ENCODE data around the gene SARNP. TPM values are rescaled to one million over a fixed set of nuclear protein-coding genes. Genes with fewer than 3 reads are reported as not detected.

SARNP gene
- total RNA-seq, 1 experiment from 2014 or later, result 73.8 TPM

DNA sequence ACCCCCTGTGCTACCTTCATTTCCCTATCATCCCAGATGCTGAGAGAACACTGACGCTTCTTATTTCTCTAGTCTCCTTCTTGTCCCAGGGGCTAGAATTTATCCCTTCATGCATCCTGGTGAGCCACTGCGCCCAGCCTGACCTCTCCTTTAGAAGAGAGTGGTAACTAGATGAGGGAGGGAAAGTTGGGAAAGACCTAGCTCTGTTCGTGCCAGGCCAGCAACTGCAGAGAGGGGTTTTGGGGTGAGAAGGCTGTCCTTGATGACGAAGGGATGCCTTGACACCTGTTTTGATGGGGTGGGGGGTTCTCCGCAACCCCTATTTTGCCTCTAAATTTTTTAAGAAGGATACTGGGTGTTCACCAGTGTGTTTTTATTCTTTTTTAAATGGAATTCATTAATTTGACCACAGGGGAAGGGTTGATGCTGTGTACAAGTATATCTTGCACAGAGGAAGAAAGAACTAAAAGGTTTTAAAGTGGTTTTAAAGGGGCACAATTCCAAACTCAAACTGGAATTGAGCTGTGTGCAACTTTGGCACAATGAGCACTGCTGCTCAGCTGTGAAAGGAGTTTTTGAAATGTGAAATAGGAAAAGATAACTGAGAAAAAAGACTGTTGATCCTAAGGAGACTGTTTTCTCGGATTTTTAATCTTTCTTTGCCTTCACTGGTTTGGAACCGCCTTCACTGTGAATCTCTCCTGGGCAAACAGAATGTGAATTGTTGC lies 32.3 kb upstream of the SARNP start:
- Mint-ChIP-seq H3K9me3 (ENCODE audit: low read depth, unreplicated experiment) (no peaks in the 10 kb centered on the region), H3K4me1 (ENCODE audit: low read depth, unreplicated experiment) (peaks cover 8% of the 10 kb centered on the region), H3K36me3 (ENCODE audit: insufficient read depth, unreplicated experiment) (no peaks in the 10 kb centered on the region), H3K4me3 (ENCODE audit: low read depth, unreplicated experiment) (no peak overlapping the region), H3K27ac (ENCODE audit: unreplicated experiment) (no peak overlapping the region), H3K27me3 (ENCODE audit: unreplicated experiment) (peaks cover 54% of the 10 kb centered on the region)
- no TSS peak for BruUV-seq (replicated peaks)
- TF ChIP-seq CTCF (IDR thresholded peaks at IDR 0.05; ENCODE audit: unreplicated experiment), result no peak
- CTCF ChIA-PET, result interaction anchor here (0.6 kb wide), 1 partner anchor 984 kb away, joined by 4 read pairs; no protein-coding TSS in a partner anchor
- intact Hi-C loops (cut with micrococcal nuclease; ENCODE audit: unreplicated experiment), result no loop called here
- no peak for DNase-seq

GRCh38 chr12:55847603-55848291 lies 30.2 kb upstream of the SARNP start:
- no peaks in the 10 kb centered on the region for H3K36me3 Mint-ChIP-seq (ENCODE audit: insufficient read depth, unreplicated experiment)
- no peak overlapping the region for H3K27ac Mint-ChIP-seq (ENCODE audit: unreplicated experiment)
- H3K9me3 Mint-ChIP-seq (ENCODE audit: low read depth, unreplicated experiment), result no peaks in the 10 kb centered on the region
- no peak overlapping the region for H3K4me3 Mint-ChIP-seq (ENCODE audit: low read depth, unreplicated experiment)
- DNase-seq, result no peak
- peaks cover 8% of the 10 kb centered on the region for H3K4me1 Mint-ChIP-seq (ENCODE audit: low read depth, unreplicated experiment)
- intact Hi-C loops (cut with micrococcal nuclease; ENCODE audit: unreplicated experiment), result no loop called here
- TF ChIP-seq CTCF (IDR thresholded peaks at IDR 0.05; ENCODE audit: unreplicated experiment), result no peak
- no TSS peak for BruUV-seq (replicated peaks)
- peaks cover 54% of the 10 kb centered on the region for H3K27me3 Mint-ChIP-seq (ENCODE audit: unreplicated experiment)
- CTCF ChIA-PET, result interaction anchor here (1.1 kb wide), 1 partner anchor 12 kb away, joined by 4 read pairs; no protein-coding TSS in a partner anchor

GRCh38 chr12:55847033-55847432 lies 29.5 kb upstream of the SARNP start:
- BruUV-seq (replicated peaks), result no TSS peak
- DNase-seq, result no peak
- no peaks in the 10 kb centered on the region for H3K36me3 Mint-ChIP-seq (ENCODE audit: insufficient read depth, unreplicated experiment)
- no peak for TF ChIP-seq CTCF (IDR thresholded peaks at IDR 0.05; ENCODE audit: unreplicated experiment)
- H3K27me3 Mint-ChIP-seq (ENCODE audit: unreplicated experiment), result peaks cover 51% of the 10 kb centered on the region
- H3K4me1 Mint-ChIP-seq (ENCODE audit: low read depth, unreplicated experiment), result peaks cover 14% of the 10 kb centered on the region
- CTCF ChIA-PET, result interaction anchor here (1.1 kb wide), 1 partner anchor 11 kb away, joined by 4 read pairs; no protein-coding TSS in a partner anchor
- intact Hi-C loops (cut with micrococcal nuclease; ENCODE audit: unreplicated experiment), result no loop called here
- H3K4me3 Mint-ChIP-seq (ENCODE audit: low read depth, unreplicated experiment), result no peak overlapping the region
- H3K9me3 Mint-ChIP-seq (ENCODE audit: low read depth, unreplicated experiment), result no peaks in the 10 kb centered on the region
- no peak overlapping the region for H3K27ac Mint-ChIP-seq (ENCODE audit: unreplicated experiment)

DNA sequence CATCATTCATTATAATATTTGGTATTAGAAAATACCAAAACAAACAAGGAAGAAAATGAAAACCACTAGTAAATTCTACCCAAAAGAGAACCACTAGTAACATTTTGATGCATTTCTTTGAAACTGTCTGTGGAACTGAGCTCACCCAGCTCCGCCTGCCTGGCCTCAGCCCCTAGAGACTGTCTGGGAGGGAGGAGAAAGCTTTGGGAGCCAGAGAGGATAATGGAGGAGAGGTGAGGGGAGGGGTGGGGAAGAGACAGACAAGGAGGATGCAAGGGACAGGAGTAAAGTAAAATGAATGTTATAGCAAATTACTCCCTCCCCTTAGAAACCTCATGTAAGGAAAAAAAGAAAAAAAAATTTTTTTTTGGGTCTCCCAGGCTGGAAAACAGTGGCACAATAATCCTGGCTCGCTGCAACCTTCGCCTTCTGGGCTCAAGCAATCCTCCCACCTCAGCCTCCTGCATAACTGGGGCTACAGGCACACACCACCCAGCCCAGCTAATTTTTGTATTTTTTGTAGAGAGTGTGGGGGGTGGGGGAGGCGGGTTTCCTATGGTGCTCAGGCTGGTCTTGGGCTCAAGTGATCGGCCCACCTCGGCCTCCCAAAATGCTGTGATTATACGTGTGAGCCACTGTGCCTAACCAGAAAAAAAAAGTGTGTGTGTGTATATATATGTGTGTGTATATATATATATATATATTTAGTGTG lies 28.4 kb upstream of the SARNP start:
- Mint-ChIP-seq H3K27ac (ENCODE audit: unreplicated experiment) (no peak overlapping the region), H3K4me1 (ENCODE audit: low read depth, unreplicated experiment) (peaks cover 14% of the 10 kb centered on the region), H3K9me3 (ENCODE audit: low read depth, unreplicated experiment) (no peaks in the 10 kb centered on the region), H3K27me3 (ENCODE audit: unreplicated experiment) (peaks cover 42% of the 10 kb centered on the region), H3K36me3 (ENCODE audit: insufficient read depth, unreplicated experiment) (no peaks in the 10 kb centered on the region), H3K4me3 (ENCODE audit: low read depth, unreplicated experiment) (no peak overlapping the region)
- CTCF ChIA-PET, result no interaction called here
- intact Hi-C loops (cut with micrococcal nuclease; ENCODE audit: unreplicated experiment), result no loop called here
- TF ChIP-seq CTCF (IDR thresholded peaks at IDR 0.05; ENCODE audit: unreplicated experiment), result no peak
- no TSS peak for BruUV-seq (replicated peaks)
- DNase-seq, result no peak

Measured in Calu3 (cell line).